Measurements from ENCODE around the gene LDAF1.
"Not testable (repeated sequence)": the region's sequence is repeated elsewhere in the genome, so short reads cannot be mapped to it uniquely, and the experiment has no call there.

The LDAF1 gene

DNA sequence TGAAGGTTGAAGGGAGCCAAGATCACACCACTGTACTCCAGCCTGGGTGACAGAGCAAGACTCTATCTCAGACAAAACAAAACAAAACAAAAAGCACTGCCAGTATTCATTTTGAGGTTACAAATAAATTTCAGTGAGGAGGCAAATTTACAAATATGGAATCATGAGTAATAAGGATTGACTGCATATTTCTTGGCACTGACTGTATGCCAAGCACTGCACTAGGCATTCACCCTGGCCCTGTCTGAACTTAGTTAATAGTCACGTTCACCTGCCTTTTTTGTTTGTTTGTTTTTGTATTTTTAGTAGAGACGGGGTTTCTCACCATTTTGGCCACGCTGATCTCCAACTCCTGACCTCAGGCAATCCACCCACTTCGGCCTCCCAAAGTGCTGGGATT lies 5.1 kb downstream of the LDAF1 start:
- ChIA-PET CTCF (interaction anchor here (1.5 kb wide), 1 partner anchor 25 kb away, joined by 5 read pairs; no protein-coding TSS in a partner anchor), POLR2A (no interaction called here)
- TF ChIP-seq CTCF (IDR thresholded peaks at IDR 0.05; ENCODE audit: control extremely low read depth, extremely low read depth, low read depth, missing control alignments): no peak
- DNase-seq (ENCODE audit: extremely low spot score): no peak

- no peak for TF ChIP-seq CTCF (IDR thresholded peaks at IDR 0.05; ENCODE audit: control extremely low read depth, extremely low read depth, low read depth, missing control alignments)
- ChIA-PET CTCF (interaction anchor here (1.2 kb wide), 1 partner anchor 8 kb away, joined by 3 read pairs; no protein-coding TSS in a partner anchor), POLR2A (no interaction called here)
- DNase-seq (ENCODE audit: extremely low spot score): no peak
Observed at GRCh38 chr16:21164521-21165168, 6.2 kb downstream of the LDAF1 start.

DNA sequence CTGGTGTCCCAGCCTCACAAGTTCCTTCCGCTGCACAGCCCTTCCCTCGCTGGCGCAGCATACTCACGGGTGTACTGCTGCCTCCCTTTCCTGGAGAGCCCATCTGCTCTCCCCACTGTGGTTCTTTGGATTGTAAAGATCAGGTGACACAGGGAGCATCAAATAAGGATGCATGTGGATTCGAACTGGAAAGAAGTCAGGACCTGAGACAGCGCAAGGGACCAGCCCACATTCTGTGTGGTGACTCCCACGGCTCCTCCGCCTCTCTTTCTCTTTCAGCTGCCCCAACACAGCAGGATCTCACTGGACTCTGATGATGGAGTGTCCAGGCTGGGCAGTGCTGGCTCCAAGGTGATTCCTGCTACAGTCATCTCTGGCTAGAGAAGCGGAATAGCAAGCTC lies 8.1 kb downstream of the LDAF1 start:
- POLR2A ChIA-PET: no interaction called here
- no peak for DNase-seq (ENCODE audit: extremely low spot score)
- no peak for TF ChIP-seq CTCF (IDR thresholded peaks at IDR 0.05; ENCODE audit: control extremely low read depth, extremely low read depth, low read depth, missing control alignments)
- CTCF ChIA-PET: no interaction called here

DNA sequence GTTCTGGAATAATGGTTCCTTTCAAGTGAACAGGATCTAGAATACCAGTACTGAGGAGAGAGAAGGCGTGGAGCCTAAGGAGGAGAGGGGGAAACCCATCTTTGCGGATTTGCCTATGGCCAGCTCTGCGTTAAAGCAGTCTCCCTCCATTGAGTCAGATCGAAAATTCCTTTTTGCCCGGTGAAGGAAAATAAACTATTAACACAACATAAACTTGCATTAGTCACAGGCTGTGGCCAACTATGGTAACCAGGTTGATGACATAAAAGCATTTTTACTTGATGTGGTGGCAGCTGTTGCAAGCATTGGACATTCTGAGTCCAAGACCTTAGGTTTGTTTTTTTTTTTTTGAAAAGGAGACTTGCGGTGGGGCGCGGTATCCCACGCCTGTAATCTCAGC lies 8.9 kb downstream of the LDAF1 start:
- POLR2A ChIA-PET: no interaction called here
- no peak for DNase-seq (ENCODE audit: extremely low spot score)
- no peak for TF ChIP-seq CTCF (IDR thresholded peaks at IDR 0.05; ENCODE audit: control extremely low read depth, extremely low read depth, low read depth, missing control alignments)
- CTCF ChIA-PET: no interaction called here

DNA sequence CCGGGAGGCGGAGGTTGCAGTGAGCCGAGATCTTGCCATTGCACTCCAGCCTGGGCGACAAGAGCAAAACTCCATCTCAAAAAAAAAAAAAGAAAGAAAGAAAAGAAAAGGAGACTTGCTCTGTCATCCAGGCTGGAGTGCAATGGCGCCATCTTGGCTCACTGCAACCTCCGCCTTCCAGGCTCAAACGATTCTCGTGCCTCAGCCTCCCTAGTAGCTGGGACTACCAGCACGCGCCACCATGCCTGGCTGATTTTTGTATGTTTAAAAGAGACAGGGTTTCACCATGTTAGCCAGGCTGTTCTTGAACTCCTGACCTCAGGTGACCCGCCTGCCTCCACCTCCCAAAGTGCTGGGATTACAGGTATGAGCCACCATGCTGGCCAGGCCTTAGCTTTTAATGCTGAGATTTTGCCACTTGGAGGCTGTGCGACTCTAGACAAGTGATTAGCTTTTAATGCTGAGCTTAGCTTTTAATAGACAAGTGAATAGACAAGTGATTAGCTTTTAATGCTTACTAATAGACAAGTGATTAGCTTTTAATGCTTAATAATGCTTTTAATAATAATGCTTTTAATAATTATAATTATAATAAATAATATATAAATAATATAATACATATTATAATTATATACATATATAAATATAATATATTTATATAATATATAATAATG lies 9.6 kb downstream of the LDAF1 start:
- DNase-seq (ENCODE audit: extremely low spot score): no peak
- POLR2A ChIA-PET: no interaction called here
- CTCF ChIA-PET: interaction anchor here (1.1 to 2.4 kb wide), 3 partner anchors 10 to 18 kb away, joined by 3 to 9 read pairs (median 3); no protein-coding TSS in a partner anchor
- no peak for TF ChIP-seq CTCF (IDR thresholded peaks at IDR 0.05; ENCODE audit: control extremely low read depth, extremely low read depth, low read depth, missing control alignments)

DNA sequence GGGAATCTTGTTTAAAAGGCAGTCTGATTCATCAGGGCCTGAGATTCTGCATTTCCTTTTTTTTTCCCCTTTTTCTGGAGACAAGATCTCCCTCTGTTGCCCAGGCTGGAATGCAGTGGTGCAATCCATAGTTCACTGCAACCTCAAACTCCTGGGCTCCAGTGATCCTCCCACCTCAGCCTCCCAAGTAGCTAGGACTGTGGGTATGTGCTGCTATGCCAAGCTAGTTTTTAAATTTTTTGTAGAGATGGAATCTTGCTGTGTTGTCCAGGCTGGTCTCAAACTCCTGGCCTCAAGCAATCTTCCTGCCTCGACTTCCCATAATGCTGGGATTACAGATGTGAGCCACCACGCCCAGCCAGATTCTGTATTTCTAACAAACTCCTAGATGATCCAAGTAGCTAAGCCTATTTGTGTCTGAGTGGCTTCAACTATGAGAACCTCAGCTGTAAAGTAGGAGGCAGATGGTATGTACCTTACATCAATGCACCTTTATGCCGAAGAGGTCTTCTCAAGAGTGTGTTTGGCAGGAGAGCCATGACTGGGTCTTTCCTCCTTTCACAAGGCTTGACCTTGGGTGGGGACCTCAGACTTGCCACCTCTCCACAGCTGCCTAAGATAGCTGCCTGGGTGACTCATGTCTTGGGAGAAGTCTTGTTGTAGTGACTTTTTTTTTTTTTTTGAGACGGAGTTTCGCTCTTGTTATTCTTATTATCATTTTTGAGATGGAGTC lies 10.9 kb downstream of the LDAF1 start:
- CTCF ChIA-PET: interaction anchor here (0.9 to 2.4 kb wide), 6 partner anchors 8 to 106 kb away, joined by 3 to 9 read pairs (median 3); partner anchors contain the start of gene LDAF1
- DNase-seq (ENCODE audit: extremely low spot score): no peak
- POLR2A ChIA-PET: interaction anchor here (0.6 kb wide), 1 partner anchor 79 kb away, joined by 3 read pairs; no protein-coding TSS in a partner anchor
- no peak for TF ChIP-seq CTCF (IDR thresholded peaks at IDR 0.05; ENCODE audit: control extremely low read depth, extremely low read depth, low read depth, missing control alignments)

DNA sequence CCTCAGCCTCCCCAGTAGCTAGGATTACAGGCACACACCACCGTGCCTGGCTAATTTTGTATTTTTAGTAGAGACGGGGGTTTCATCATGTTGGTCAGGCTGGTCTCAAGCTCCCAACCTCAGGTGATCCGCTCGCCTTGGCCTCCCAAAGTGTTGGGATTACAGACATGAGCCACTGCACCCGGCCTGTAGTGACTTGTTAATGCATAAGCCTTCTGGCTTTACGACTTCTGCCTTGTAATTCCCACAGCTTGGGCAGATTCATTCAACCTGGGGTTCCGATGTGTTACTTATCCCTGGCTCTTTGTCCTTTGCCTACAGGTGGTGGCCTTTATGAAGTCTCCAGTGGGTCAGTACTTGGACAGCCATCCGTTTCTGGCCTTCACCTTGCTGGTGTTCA lies 11.6 kb downstream of the LDAF1 start:
- DNase-seq (ENCODE audit: extremely low spot score); POLR2A ChIA-PET: not testable (repeated sequence)
- CTCF ChIA-PET: interaction anchor here (0.9 to 2.4 kb wide), 3 partner anchors 8 to 106 kb away, joined by 3 to 9 read pairs (median 3); no protein-coding TSS in a partner anchor

Measured in GM10248 (cell line).